Thyroid gland (tissue), 4 donors: ENCODE measurements around the gene ANKRD29.

ENCODE experiments used
- CTCF ChIP-seq, 6 experiments: fragments of 200-600 bp in 3 of 6; fragments of 450-650 bp in 3 of 6; sonication (generic) in 3 of 6; IDR thresholded peaks; one replicate each; pipeline ENCODE4 v1.5.1; 2016 to 2019; ENCODE audit warnings: antibody characterized with exemption in 6 of 6, mild to moderate bottlenecking in 2 of 6, inconsistent platforms in 1 of 6, moderate library complexity in 1 of 6
- POLR2A ChIP-seq, 2 donors: fragments of 450-650 bp; IDR thresholded peaks; one replicate each; pipeline ENCODE4 v1.6.1; 2017; ENCODE audit warnings: antibody characterized with exemption in 2 of 2, mild to moderate bottlenecking in 2 of 2, moderate library complexity in 1 of 2

DNA sequence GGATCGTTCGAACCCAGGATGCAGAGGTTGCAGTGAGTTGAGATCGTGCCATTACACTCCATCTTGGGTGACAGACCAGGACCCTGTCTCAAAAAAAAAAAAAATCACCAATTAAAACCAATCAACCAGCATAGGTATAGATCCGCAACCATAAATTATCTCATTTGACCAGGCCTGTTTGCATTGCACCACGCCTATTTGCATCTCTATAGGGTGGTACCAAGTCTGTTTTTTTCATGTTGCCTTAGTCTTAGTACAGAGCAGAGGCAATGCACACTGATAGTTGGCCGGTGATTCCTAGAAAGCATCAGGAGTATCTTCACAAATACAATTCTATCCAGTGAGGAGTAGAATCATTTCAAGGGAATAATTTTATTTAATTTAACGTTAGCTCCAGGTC lies 67.1 kb downstream of the ANKRD29 start:
- no peak for TF ChIP-seq CTCF (IDR thresholded peaks at IDR 0.05)
- TF ChIP-seq POLR2A (IDR thresholded peaks at IDR 0.05), result no peak
